ENCODE results near the gene LRP1B.

The LRP1B gene

GRCh38 chr2:140744379-140744778 is 1386.4 kb downstream of the LRP1B start:
- no peak overlapping the region for H3K27ac ChIP-seq (ENCODE audit: insufficient read depth, low read length, poor library complexity, severe bottlenecking)
- H3K9me3 ChIP-seq (ENCODE audit: control insufficient read depth, low read length), result no peaks in the 10 kb centered on the region
- no peak overlapping the region for H3K4me3 ChIP-seq (ENCODE audit: insufficient read depth, low read depth, low read length, poor library complexity, severe bottlenecking)
- H3K4me1 ChIP-seq (ENCODE audit: control insufficient read depth, insufficient read depth, low read length, poor library complexity, severe bottlenecking), result no peaks in the 10 kb centered on the region
- no peak for DNase-seq
- H3K36me3 ChIP-seq (ENCODE audit: control insufficient read depth, insufficient read depth, low read length), result no peaks in the 10 kb centered on the region
- no peaks in the 10 kb centered on the region for H3K27me3 ChIP-seq (replicated peaks; ENCODE audit: control insufficient read depth, insufficient read depth, low read length, poor library complexity, severe bottlenecking)

GRCh38 chr2:140737006-140737405 is 1393.8 kb downstream of the LRP1B start:
- Histone ChIP-seq H3K36me3 (ENCODE audit: control insufficient read depth, insufficient read depth, low read length) (no peaks in the 10 kb centered on the region), H3K9me3 (ENCODE audit: control insufficient read depth, low read length) (no peaks in the 10 kb centered on the region), H3K4me3 (ENCODE audit: insufficient read depth, low read depth, low read length, poor library complexity, severe bottlenecking) (no peak overlapping the region), H3K4me1 (ENCODE audit: control insufficient read depth, insufficient read depth, low read length, poor library complexity, severe bottlenecking) (no peaks in the 10 kb centered on the region), H3K27me3 (replicated peaks; ENCODE audit: control insufficient read depth, insufficient read depth, low read length, poor library complexity, severe bottlenecking) (no peaks in the 10 kb centered on the region), H3K27ac (ENCODE audit: insufficient read depth, low read length, poor library complexity, severe bottlenecking) (no peak overlapping the region)
- DNase-seq, result no peak

- Histone ChIP-seq H3K27me3 (replicated peaks; ENCODE audit: control insufficient read depth, insufficient read depth, low read length, poor library complexity, severe bottlenecking) (no peaks in the 10 kb centered on the region), H3K4me1 (ENCODE audit: control insufficient read depth, insufficient read depth, low read length, poor library complexity, severe bottlenecking) (no peaks in the 10 kb centered on the region), H3K27ac (ENCODE audit: insufficient read depth, low read length, poor library complexity, severe bottlenecking) (no peak overlapping the region), H3K36me3 (ENCODE audit: control insufficient read depth, insufficient read depth, low read length) (no peaks in the 10 kb centered on the region), H3K9me3 (ENCODE audit: control insufficient read depth, low read length) (no peaks in the 10 kb centered on the region), H3K4me3 (ENCODE audit: insufficient read depth, low read depth, low read length, poor library complexity, severe bottlenecking) (no peak overlapping the region)
- DNase-seq, result no peak
Measured at GRCh38 chr2:140734992-140735391, 1395.8 kb downstream of the LRP1B start.

GRCh38 chr2:140718999-140719398 is 1411.8 kb downstream of the LRP1B start:
- Histone ChIP-seq H3K36me3 (ENCODE audit: control insufficient read depth, insufficient read depth, low read length) (no peaks in the 10 kb centered on the region), H3K4me3 (ENCODE audit: insufficient read depth, low read depth, low read length, poor library complexity, severe bottlenecking) (no peak overlapping the region), H3K27ac (ENCODE audit: insufficient read depth, low read length, poor library complexity, severe bottlenecking) (no peak overlapping the region), H3K4me1 (ENCODE audit: control insufficient read depth, insufficient read depth, low read length, poor library complexity, severe bottlenecking) (no peaks in the 10 kb centered on the region), H3K9me3 (ENCODE audit: control insufficient read depth, low read length) (no peaks in the 10 kb centered on the region), H3K27me3 (replicated peaks; ENCODE audit: control insufficient read depth, insufficient read depth, low read length, poor library complexity, severe bottlenecking) (no peaks in the 10 kb centered on the region)
- DNase-seq, result no peak

- no peaks in the 10 kb centered on the region for H3K4me1 ChIP-seq (ENCODE audit: control insufficient read depth, insufficient read depth, low read length, poor library complexity, severe bottlenecking)
- H3K4me3 ChIP-seq (ENCODE audit: insufficient read depth, low read depth, low read length, poor library complexity, severe bottlenecking), result no peak overlapping the region
- no peak overlapping the region for H3K27ac ChIP-seq (ENCODE audit: insufficient read depth, low read length, poor library complexity, severe bottlenecking)
- no peaks in the 10 kb centered on the region for H3K27me3 ChIP-seq (replicated peaks; ENCODE audit: control insufficient read depth, insufficient read depth, low read length, poor library complexity, severe bottlenecking)
- no peak for DNase-seq
- no peaks in the 10 kb centered on the region for H3K36me3 ChIP-seq (ENCODE audit: control insufficient read depth, insufficient read depth, low read length)
- no peaks in the 10 kb centered on the region for H3K9me3 ChIP-seq (ENCODE audit: control insufficient read depth, low read length)
Measured at GRCh38 chr2:140717481-140717880, 1413.3 kb downstream of the LRP1B start.

- H3K36me3 ChIP-seq (ENCODE audit: control insufficient read depth, insufficient read depth, low read length), result no peaks in the 10 kb centered on the region
- no peaks in the 10 kb centered on the region for H3K9me3 ChIP-seq (ENCODE audit: control insufficient read depth, low read length)
- H3K4me3 ChIP-seq (ENCODE audit: insufficient read depth, low read depth, low read length, poor library complexity, severe bottlenecking), result no peak overlapping the region
- no peaks in the 10 kb centered on the region for H3K4me1 ChIP-seq (ENCODE audit: control insufficient read depth, insufficient read depth, low read length, poor library complexity, severe bottlenecking)
- H3K27me3 ChIP-seq (replicated peaks; ENCODE audit: control insufficient read depth, insufficient read depth, low read length, poor library complexity, severe bottlenecking), result no peaks in the 10 kb centered on the region
- no peak overlapping the region for H3K27ac ChIP-seq (ENCODE audit: insufficient read depth, low read length, poor library complexity, severe bottlenecking)
- DNase-seq, result no peak
Measured at GRCh38 chr2:140714586-140714985, 1416.2 kb downstream of the LRP1B start.

- Histone ChIP-seq H3K4me1 (ENCODE audit: control insufficient read depth, insufficient read depth, low read length, poor library complexity, severe bottlenecking) (no peaks in the 10 kb centered on the region), H3K36me3 (ENCODE audit: control insufficient read depth, insufficient read depth, low read length) (no peaks in the 10 kb centered on the region), H3K27me3 (replicated peaks; ENCODE audit: control insufficient read depth, insufficient read depth, low read length, poor library complexity, severe bottlenecking) (no peaks in the 10 kb centered on the region), H3K4me3 (ENCODE audit: insufficient read depth, low read depth, low read length, poor library complexity, severe bottlenecking) (no peak overlapping the region), H3K9me3 (ENCODE audit: control insufficient read depth, low read length) (no peaks in the 10 kb centered on the region), H3K27ac (ENCODE audit: insufficient read depth, low read length, poor library complexity, severe bottlenecking) (no peak overlapping the region)
- no peak for DNase-seq
Measured at GRCh38 chr2:140711867-140712266, 1418.9 kb downstream of the LRP1B start.

- Histone ChIP-seq H3K9me3 (ENCODE audit: control insufficient read depth, low read length) (no peaks in the 10 kb centered on the region), H3K4me3 (ENCODE audit: insufficient read depth, low read depth, low read length, poor library complexity, severe bottlenecking) (no peak overlapping the region), H3K4me1 (ENCODE audit: control insufficient read depth, insufficient read depth, low read length, poor library complexity, severe bottlenecking) (no peaks in the 10 kb centered on the region), H3K36me3 (ENCODE audit: control insufficient read depth, insufficient read depth, low read length) (no peaks in the 10 kb centered on the region), H3K27me3 (replicated peaks; ENCODE audit: control insufficient read depth, insufficient read depth, low read length, poor library complexity, severe bottlenecking) (no peaks in the 10 kb centered on the region), H3K27ac (ENCODE audit: insufficient read depth, low read length, poor library complexity, severe bottlenecking) (no peak overlapping the region)
- DNase-seq, result no peak
Measured at GRCh38 chr2:140701726-140702125, 1429.1 kb downstream of the LRP1B start.

- no peaks in the 10 kb centered on the region for H3K27me3 ChIP-seq (replicated peaks; ENCODE audit: control insufficient read depth, insufficient read depth, low read length, poor library complexity, severe bottlenecking)
- H3K36me3 ChIP-seq (ENCODE audit: control insufficient read depth, insufficient read depth, low read length), result no peaks in the 10 kb centered on the region
- H3K9me3 ChIP-seq (ENCODE audit: control insufficient read depth, low read length), result no peaks in the 10 kb centered on the region
- no peak for DNase-seq
- H3K4me1 ChIP-seq (ENCODE audit: control insufficient read depth, insufficient read depth, low read length, poor library complexity, severe bottlenecking), result no peaks in the 10 kb centered on the region
- H3K27ac ChIP-seq (ENCODE audit: insufficient read depth, low read length, poor library complexity, severe bottlenecking), result no peak overlapping the region
- no peak overlapping the region for H3K4me3 ChIP-seq (ENCODE audit: insufficient read depth, low read depth, low read length, poor library complexity, severe bottlenecking)
Measured at GRCh38 chr2:140698636-140699035, 1432.2 kb downstream of the LRP1B start.

GRCh38 chr2:140696449-140696848 is 1434.4 kb downstream of the LRP1B start:
- DNase-seq, result no peak
- no peaks in the 10 kb centered on the region for H3K4me1 ChIP-seq (ENCODE audit: control insufficient read depth, insufficient read depth, low read length, poor library complexity, severe bottlenecking)
- no peak overlapping the region for H3K4me3 ChIP-seq (ENCODE audit: insufficient read depth, low read depth, low read length, poor library complexity, severe bottlenecking)
- H3K36me3 ChIP-seq (ENCODE audit: control insufficient read depth, insufficient read depth, low read length), result no peaks in the 10 kb centered on the region
- no peaks in the 10 kb centered on the region for H3K9me3 ChIP-seq (ENCODE audit: control insufficient read depth, low read length)
- no peak overlapping the region for H3K27ac ChIP-seq (ENCODE audit: insufficient read depth, low read length, poor library complexity, severe bottlenecking)
- no peaks in the 10 kb centered on the region for H3K27me3 ChIP-seq (replicated peaks; ENCODE audit: control insufficient read depth, insufficient read depth, low read length, poor library complexity, severe bottlenecking)

GRCh38 chr2:140695155-140695554 is 1435.7 kb downstream of the LRP1B start:
- Histone ChIP-seq H3K27me3 (replicated peaks; ENCODE audit: control insufficient read depth, insufficient read depth, low read length, poor library complexity, severe bottlenecking) (no peaks in the 10 kb centered on the region), H3K36me3 (ENCODE audit: control insufficient read depth, insufficient read depth, low read length) (no peaks in the 10 kb centered on the region), H3K4me1 (ENCODE audit: control insufficient read depth, insufficient read depth, low read length, poor library complexity, severe bottlenecking) (no peaks in the 10 kb centered on the region), H3K4me3 (ENCODE audit: insufficient read depth, low read depth, low read length, poor library complexity, severe bottlenecking) (no peak overlapping the region), H3K9me3 (ENCODE audit: control insufficient read depth, low read length) (no peaks in the 10 kb centered on the region), H3K27ac (ENCODE audit: insufficient read depth, low read length, poor library complexity, severe bottlenecking) (no peak overlapping the region)
- DNase-seq, result no peak

Data from effector memory CD4-positive, alpha-beta T cell (primary cell).